RWPE2 (cell line): Measurements from ENCODE around the gene AP1AR.

Experiments used
- ATAC-seq: fragments of 200-7000 bp; cut with Tn5 transposase; 3 replicates; pipeline ENCODE4 v1.9.1; 2021; ENCODE audit warnings: low read depth
- DNase-seq: peaks from one replicate; pipeline ENCODE4 v3.0.0-alpha.2; 2020; ENCODE audit warnings: low spot score
- H3K27ac ChIP-seq: fragments of 450-650 bp; 2 replicates; pipeline ENCODE4 v1.5.1; 2017; ENCODE audit warnings: mild to moderate bottlenecking; ENCODE audit not compliant: poor library complexity, severe bottlenecking
- H3K27me3 ChIP-seq: fragments of 250-450 bp; sonication (Bioruptor Pico); 2 replicates; pipeline ENCODE4 v1.5.1; 2021; ENCODE audit warnings: mild to moderate bottlenecking, moderate library complexity; ENCODE audit not compliant: insufficient read depth, poor library complexity, severe bottlenecking
- H3K36me3 ChIP-seq: fragments of 250-450 bp; sonication (Bioruptor Pico); 2 replicates; pipeline ENCODE4 v1.5.1; 2020; ENCODE audit warnings: low read depth, mild to moderate bottlenecking, moderate library complexity
- H3K4me1 ChIP-seq: fragments of 250-450 bp; sonication (Bioruptor Pico); 2 replicates; pipeline ENCODE4 v1.5.1; 2021; ENCODE audit warnings: mild to moderate bottlenecking, moderate library complexity; ENCODE audit not compliant: insufficient read depth, poor library complexity, severe bottlenecking
- H3K4me3 ChIP-seq: fragments of 250-450 bp; sonication (Bioruptor Pico); 2 replicates; pipeline ENCODE4 v1.5.1; 2021; ENCODE audit warnings: mild to moderate bottlenecking, moderate library complexity; ENCODE audit not compliant: severe bottlenecking
- H3K9me3 ChIP-seq: fragments of 250-450 bp; sonication (Bioruptor Pico); 2 replicates; pipeline ENCODE4 v1.5.1; 2021; ENCODE audit warnings: mild to moderate bottlenecking, moderate library complexity; ENCODE audit not compliant: severe bottlenecking
- CTCF ChIP-seq: fragments of 450-650 bp; IDR thresholded peaks from one replicate; pipeline ENCODE4 v1.5.1; 2017; ENCODE audit warnings: mild to moderate bottlenecking, moderate library complexity; ENCODE audit not compliant: poor library complexity, severe bottlenecking

Gene AP1AR

GRCh38 chr4:112236040-112236439 is 4.5 kb downstream of the AP1AR start:
- TF ChIP-seq CTCF = no peak
- no peak overlapping the region for H3K4me3 ChIP-seq

GRCh38 chr4:112238833-112239232 is 7.2 kb downstream of the AP1AR start:
- Histone ChIP-seq H3K36me3 (no peaks in the 10 kb centered on the region), H3K4me3 (no peak overlapping the region), H3K9me3 (no peaks in the 10 kb centered on the region), H3K4me1 (peaks cover 8% of the 10 kb centered on the region), H3K27ac (no peak overlapping the region), H3K27me3 (no peaks in the 10 kb centered on the region)
- no peak for TF ChIP-seq CTCF
- DNase-seq = no peak
- no peak for ATAC-seq

More at GRCh38 chr4:112236040-112236439, 4.5 kb downstream of the AP1AR start:
- ATAC-seq (no peak), DNase-seq (no peak)
- no peaks in the 10 kb centered on the region for H3K9me3 ChIP-seq
- no peaks in the 10 kb centered on the region for H3K36me3 ChIP-seq
- no peaks in the 10 kb centered on the region for H3K27me3 ChIP-seq
- H3K4me1 ChIP-seq = peaks cover 8% of the 10 kb centered on the region
- H3K27ac ChIP-seq = no peak overlapping the region

- Histone ChIP-seq H3K4me1 (no peaks in the 10 kb centered on the region), H3K36me3 (no peaks in the 10 kb centered on the region; the same call in 1 of the 2 replicates), H3K27ac (no peak overlapping the region), H3K27me3 (no peaks in the 10 kb centered on the region), H3K9me3 (no peaks in the 10 kb centered on the region), H3K4me3 (no peak overlapping the region)
- ATAC-seq (no peak), DNase-seq (no peak)
- TF ChIP-seq CTCF = no peak
Measured at GRCh38 chr4:112245383-112245782, 13.8 kb downstream of the AP1AR start.

GRCh38 chr4:112247021-112247420 is 15.4 kb downstream of the AP1AR start:
- no peak for TF ChIP-seq CTCF
- H3K4me3 ChIP-seq = no peak overlapping the region
- no peaks in the 10 kb centered on the region for H3K9me3 ChIP-seq
- H3K27ac ChIP-seq = no peak overlapping the region
- DNase-seq = no peak
- no peaks in the 10 kb centered on the region; the same call in 1 of the 2 replicates for H3K36me3 ChIP-seq
- ATAC-seq = no peak
- no peaks in the 10 kb centered on the region for H3K27me3 ChIP-seq
- no peaks in the 10 kb centered on the region for H3K4me1 ChIP-seq

GRCh38 chr4:112251019-112251643 is 19.5 kb downstream of the AP1AR start:
- H3K27ac ChIP-seq = no peak overlapping the region
- no peaks in the 10 kb centered on the region for H3K27me3 ChIP-seq
- no peaks in the 10 kb centered on the region for H3K9me3 ChIP-seq
- peaks cover 21% of the 10 kb centered on the region for H3K36me3 ChIP-seq
- TF ChIP-seq CTCF = no peak
- no peaks in the 10 kb centered on the region for H3K4me1 ChIP-seq
- DNase-seq (no peak), ATAC-seq (no peak)
- H3K4me3 ChIP-seq = no peak overlapping the region
